Stimulated activated CD8-positive, alpha-beta memory T cell treated with anti-CD3 and anti-CD28 coated beads, Interleukin-7, amount 100 ng/mL, for 24 hours (primary cell): ENCODE measurements around the gene MS4A18.
"Not testable (repeated sequence)": the region's sequence is repeated elsewhere in the genome, so short reads cannot be mapped to it uniquely, and the experiment has no call there.

Experiments used
- DNase-seq: peaks from one replicate; pipeline ENCODE4 v3.0.0-alpha.2; 2020; ENCODE audit warnings: low read depth

The MS4A18 gene

GRCh38 chr11:60739114-60739513 is 14.6 kb downstream of the MS4A18 start:
- no peak for DNase-seq

GRCh38 chr11:60740573-60740972 is 16.1 kb downstream of the MS4A18 start:
- DNase-seq, result no peak

- DNase-seq, result no peak
These were observed 16.9 kb downstream of the MS4A18 start for GRCh38 chr11:60741421-60741820.

- DNase-seq, result no peak
These were observed 18.5 kb downstream of the MS4A18 start for GRCh38 chr11:60743058-60743457.

- DNase-seq, result no peak
These were observed 19.6 kb downstream of the MS4A18 start for GRCh38 chr11:60744114-60744513.

GRCh38 chr11:60747359-60747873 is 22.9 kb downstream of the MS4A18 start:
- DNase-seq, result no peak

- no peak for DNase-seq
These were observed 23.7 kb downstream of the MS4A18 start for GRCh38 chr11:60748225-60748624.

GRCh38 chr11:60748821-60749220 is 24.3 kb downstream of the MS4A18 start:
- no peak for DNase-seq

- DNase-seq, result no peak
These were observed 26.4 kb downstream of the MS4A18 start for GRCh38 chr11:60750911-60751310.

- DNase-seq, result no peak
These were observed 28.8 kb downstream of the MS4A18 start for GRCh38 chr11:60753309-60753708.

GRCh38 chr11:60754887-60755286 is 30.4 kb downstream of the MS4A18 start:
- no peak for DNase-seq

- DNase-seq, result no peak
These were observed 31.9 kb downstream of the MS4A18 start, which contains the start of gene MS4A15 for GRCh38 chr11:60756307-60757032. Gene MS4A15 (plus strand): TSS chr11:60756867. CDS start chr11:60763734, 6,867 bp downstream.

GRCh38 chr11:60757231-60757800 is 32.8 kb downstream of the MS4A18 start:
- no peak for DNase-seq

GRCh38 chr11:60758671-60759070 is 34.2 kb downstream of the MS4A18 start:
- not testable (repeated sequence) for DNase-seq

- DNase-seq, result not testable (repeated sequence)
These were observed 35.1 kb downstream of the MS4A18 start for GRCh38 chr11:60759438-60760225.

- no peak for DNase-seq
These were observed 37.1 kb downstream of the MS4A18 start for GRCh38 chr11:60761436-60762190.

- no peak for DNase-seq
These were observed 38.6 kb downstream of the MS4A18 start for GRCh38 chr11:60762851-60763691.

GRCh38 chr11:60763692-60764369 is 39.3 kb downstream of the MS4A18 start:
- no peak for DNase-seq

- DNase-seq, result no peak
These were observed 40.4 kb downstream of the MS4A18 start for GRCh38 chr11:60764879-60765278.

- no peak for DNase-seq
These were observed 40.8 kb downstream of the MS4A18 start for GRCh38 chr11:60765355-60765754.
